ENCODE data around the gene PIM2. TPM values are rescaled to one million over a fixed set of nuclear protein-coding genes. Genes with fewer than 3 reads are reported as not detected.

The PIM2 gene
- total and polyA plus RNA-seq, 9 of the 15 experiments (the other 6 are each of a cell fraction or from before 2014, with no cell fraction given) = 67.6 to 191 (median 108) TPM

GRCh38 chrX:48937054-48937907 is 18.5 kb upstream of the PIM2 start (continued):
- TF ChIP-seq THRA (IDR thresholded peaks at IDR 0.05) = no peak
- no peak for TF ChIP-seq ZC3H8 (IDR thresholded peaks at IDR 0.05)
- no peak for TF ChIP-seq CBX3 (IDR thresholded peaks at IDR 0.05; ENCODE audit: borderline replicate concordance in 1 of 2, low read length in 2 of 2)
- TF ChIP-seq USF1 (CRISPR knock-in tag; IDR thresholded peaks at IDR 0.05) = peak; percentile 92
- no peak for TF ChIP-seq ZNF146 (CRISPR knock-in tag; IDR thresholded peaks at IDR 0.05; ENCODE audit: unreplicated experiment)
- 0 out of 2 replicates have a peak, but pooled peaks have one; percentile 63 for TF ChIP-seq LEF1 (IDR thresholded peaks at IDR 0.05)
- peak; percentile 98 for TF ChIP-seq ETV5 (CRISPR knock-in tag; IDR thresholded peaks at IDR 0.05; ENCODE audit: low read depth)
- TF ChIP-seq HNRNPLL (IDR thresholded peaks at IDR 0.05; ENCODE audit: low read depth, low read length, poor library complexity, severe bottlenecking) = no peak
- TF ChIP-seq POLR2B (IDR thresholded peaks at IDR 0.05; ENCODE audit: low read depth, partially characterized antibody) = no peak
- no peak for TF ChIP-seq ZNF699 (CRISPR knock-in tag; IDR thresholded peaks at IDR 0.05; ENCODE audit: insufficient replicate concordance)
- no peak for TF ChIP-seq CREB1 (IDR thresholded peaks at IDR 0.05)
- peak; percentile 47; the same call in 1 of the 2 replicates for TF ChIP-seq CREB1 (CRISPR knock-in tag; IDR thresholded peaks at IDR 0.05)
- TF ChIP-seq IRF9 (tag; IDR thresholded peaks at IDR 0.05) = no peak
- TF ChIP-seq SAP30 (IDR thresholded peaks at IDR 0.05; ENCODE audit: borderline replicate concordance, insufficient read depth, low read depth, low read length, poor library complexity, severe bottlenecking) = no peak
- 0 out of 4 replicates have a peak, but pooled peaks of 1 of the 2 experiments have one; percentile 28 for TF ChIP-seq ZNF639 (CRISPR knock-in tag; conservative IDR thresholded peaks at IDR 0.05 in 1 of 2, IDR thresholded peaks at IDR 0.05 in 1 of 2)
- TF ChIP-seq ZFP91 (CRISPR knock-in tag; IDR thresholded peaks at IDR 0.05) = no peak
- TF ChIP-seq CBFB (CRISPR knock-in tag; IDR thresholded peaks at IDR 0.05) = peak; percentile 99
- no peak for TF ChIP-seq ZNF133 (CRISPR knock-in tag; IDR thresholded peaks at IDR 0.05)
- no peak for TF ChIP-seq ZNF551 (CRISPR knock-in tag; IDR thresholded peaks at IDR 0.05)
- TF ChIP-seq ZBTB1 (CRISPR knock-in tag; IDR thresholded peaks at IDR 0.05; ENCODE audit: borderline replicate concordance, low read depth) = peak; percentile 61

All from K562 (cell line).